Prostate gland (tissue), 2 donors: Measurements from ENCODE around the gene PDE12.

Source experiments
- CTCF ChIP-seq, 4 experiments: fragments of 200-600 bp in 2 of 4; fragments of 450-650 bp in 2 of 4; sonication (generic) in 2 of 4; IDR thresholded peaks; 1 replicate in 3 of 4; 2 replicates in 1 of 4; pipeline ENCODE4 v1.5.1; 2016 to 2019; ENCODE audit warnings: antibody characterized with exemption in 4 of 4, mild to moderate bottlenecking in 2 of 4, moderate library complexity in 2 of 4
- POLR2A ChIP-seq: fragments of 450-650 bp; IDR thresholded peaks from one replicate; pipeline ENCODE4 v1.6.1; 2016; ENCODE audit warnings: antibody characterized with exemption, mild to moderate bottlenecking

GRCh38 chr3:57530071-57530608 is 25.9 kb upstream of the PDE12 start:
- TF ChIP-seq POLR2A (no peak), CTCF (IDR thresholded peaks at IDR 0.05) (no peak)
